Activated CD4-positive, alpha-beta T cell treated with anti-CD3 and anti-CD28 coated beads, Interleukin-2, amount 10 ng/mL, durations not matched to agents 7 days and 5 days (primary cell): ENCODE results near the gene CLTRN. TPM values are rescaled to one million over a fixed set of nuclear protein-coding genes. Genes with fewer than 3 reads are reported as not detected.

Source experiments
- CTCF ChIA-PET: fragments of 350-600 bp; sonication (Branson Sonifier 250); formaldehyde crosslinking; loops from one replicate; lab custom pipeline; 2021; ENCODE audit warnings: antibody characterized with exemption; lab: Charles Lee
- POLR2A ChIA-PET: fragments of 350-600 bp; sonication (Branson Sonifier 250); formaldehyde crosslinking; loops from one replicate; lab custom pipeline; 2021; ENCODE audit warnings: antibody characterized with exemption; lab: Charles Lee
- DNase-seq: peaks from one replicate; pipeline ENCODE4 v3.0.0-alpha.2; 2020
- H3K27ac Mint-ChIP-seq: one replicate; pipeline ENCODE4 v1.8.0; 2021; ENCODE audit warnings: mild to moderate bottlenecking, moderate library complexity, mixed read lengths
- H3K27me3 Mint-ChIP-seq: one replicate; pipeline ENCODE4 v1.8.0; 2021; ENCODE audit warnings: mixed read lengths
- H3K36me3 Mint-ChIP-seq: one replicate; pipeline ENCODE4 v1.8.0; 2021; ENCODE audit warnings: low read depth, mixed read lengths
- H3K4me1 Mint-ChIP-seq: one replicate; pipeline ENCODE4 v1.8.0; 2021; ENCODE audit warnings: mixed read lengths
- H3K4me3 Mint-ChIP-seq: one replicate; pipeline ENCODE4 v1.8.0; 2021; ENCODE audit warnings: mild to moderate bottlenecking, moderate library complexity, mixed read lengths
- H3K9me3 Mint-ChIP-seq: one replicate; pipeline ENCODE4 v1.8.0; 2021; ENCODE audit warnings: mixed read lengths
- total RNA-seq, 2 experiments: library from RNA; stranded (reverse); gene quantifications; one replicate each; pipeline ENCODE4 v1.2.3, GENCODE V29; 2021

Gene CLTRN
- total RNA-seq, 2 experiments from 2014 or later = 0.17 to 0.21 TPM

- DNase-seq = no peak
- CTCF ChIA-PET = no interaction called here
- H3K36me3 Mint-ChIP-seq = no peaks in the 10 kb centered on the region
- no peak overlapping the region for H3K4me3 Mint-ChIP-seq
- no peaks in the 10 kb centered on the region for H3K9me3 Mint-ChIP-seq
- peaks cover 2% of the 10 kb centered on the region for H3K27me3 Mint-ChIP-seq
- H3K4me1 Mint-ChIP-seq = peaks cover 6% of the 10 kb centered on the region
- H3K27ac Mint-ChIP-seq = no peak overlapping the region
- POLR2A ChIA-PET = no interaction called here
These were observed 20.6 kb downstream of the CLTRN start for GRCh38 chrX:15643786-15644559.

GRCh38 chrX:15631637-15632036, 33.0 kb downstream of the CLTRN start:
- H3K9me3 Mint-ChIP-seq = no peaks in the 10 kb centered on the region
- peaks cover 5% of the 10 kb centered on the region for H3K27me3 Mint-ChIP-seq
- ChIA-PET CTCF (interaction anchor here (0.5 kb wide), 1 partner anchor 17 kb away, joined by 3 read pairs; no protein-coding TSS in a partner anchor), POLR2A (no interaction called here)
- H3K4me1 Mint-ChIP-seq = no peaks in the 10 kb centered on the region
- H3K36me3 Mint-ChIP-seq = no peaks in the 10 kb centered on the region
- H3K4me3 Mint-ChIP-seq = no peak overlapping the region
- no peak overlapping the region for H3K27ac Mint-ChIP-seq
- no peak for DNase-seq

GRCh38 chrX:15623054-15623453, 41.6 kb downstream of the CLTRN start:
- no peak overlapping the region for H3K27ac Mint-ChIP-seq
- H3K9me3 Mint-ChIP-seq = no peaks in the 10 kb centered on the region
- ChIA-PET POLR2A (no interaction called here), CTCF (no interaction called here)
- H3K27me3 Mint-ChIP-seq = peaks cover 4% of the 10 kb centered on the region
- no peaks in the 10 kb centered on the region for H3K4me1 Mint-ChIP-seq
- no peaks in the 10 kb centered on the region for H3K36me3 Mint-ChIP-seq
- DNase-seq = no peak
- H3K4me3 Mint-ChIP-seq = no peak overlapping the region

GRCh38 chrX:15619053-15619755, 45.4 kb downstream of the CLTRN start:
- no peak for DNase-seq
- Mint-ChIP-seq H3K36me3 (no peaks in the 10 kb centered on the region), H3K27me3 (peaks cover 4% of the 10 kb centered on the region), H3K4me1 (no peaks in the 10 kb centered on the region), H3K9me3 (no peaks in the 10 kb centered on the region), H3K27ac (no peak overlapping the region), H3K4me3 (no peak overlapping the region)
- CTCF ChIA-PET = no interaction called here
- POLR2A ChIA-PET = no interaction called here

- peaks cover 6% of the 10 kb centered on the region for H3K27me3 Mint-ChIP-seq
- ChIA-PET CTCF (no interaction called here), POLR2A (no interaction called here)
- H3K4me3 Mint-ChIP-seq = no peak overlapping the region
- H3K36me3 Mint-ChIP-seq = no peaks in the 10 kb centered on the region
- no peaks in the 10 kb centered on the region for H3K9me3 Mint-ChIP-seq
- no peaks in the 10 kb centered on the region for H3K4me1 Mint-ChIP-seq
- DNase-seq = no peak
- no peak overlapping the region for H3K27ac Mint-ChIP-seq
These were observed 47.5 kb downstream of the CLTRN start for GRCh38 chrX:15617111-15617510.

- Mint-ChIP-seq H3K4me1 (no peaks in the 10 kb centered on the region), H3K36me3 (no peaks in the 10 kb centered on the region), H3K27me3 (peaks cover 6% of the 10 kb centered on the region), H3K9me3 (no peaks in the 10 kb centered on the region), H3K27ac (no peak overlapping the region), H3K4me3 (no peak overlapping the region)
- CTCF ChIA-PET = no interaction called here
- DNase-seq = no peak
- POLR2A ChIA-PET = no interaction called here
These were observed 48.1 kb downstream of the CLTRN start for GRCh38 chrX:15616531-15616930.

- H3K4me1 Mint-ChIP-seq = no peaks in the 10 kb centered on the region
- CTCF ChIA-PET = no interaction called here
- no peak overlapping the region for H3K27ac Mint-ChIP-seq
- H3K27me3 Mint-ChIP-seq = peaks cover 2% of the 10 kb centered on the region
- no peaks in the 10 kb centered on the region for H3K36me3 Mint-ChIP-seq
- no peak for DNase-seq
- H3K4me3 Mint-ChIP-seq = no peak overlapping the region
- no peaks in the 10 kb centered on the region for H3K9me3 Mint-ChIP-seq
- POLR2A ChIA-PET = no interaction called here
These were observed 57.5 kb downstream of the CLTRN start for GRCh38 chrX:15607067-15607466.

- no peak for DNase-seq
- Mint-ChIP-seq H3K36me3 (no peaks in the 10 kb centered on the region), H3K27ac (no peak overlapping the region), H3K4me3 (no peak overlapping the region), H3K9me3 (no peaks in the 10 kb centered on the region), H3K4me1 (no peaks in the 10 kb centered on the region), H3K27me3 (peaks cover 2% of the 10 kb centered on the region)
- CTCF ChIA-PET = no interaction called here
- POLR2A ChIA-PET = no interaction called here
These were observed 58.5 kb downstream of the CLTRN start for GRCh38 chrX:15606136-15606535.

- Mint-ChIP-seq H3K9me3 (no peaks in the 10 kb centered on the region), H3K27me3 (peaks cover 3% of the 10 kb centered on the region), H3K4me3 (no peak overlapping the region), H3K27ac (no peak overlapping the region), H3K36me3 (no peaks in the 10 kb centered on the region), H3K4me1 (no peaks in the 10 kb centered on the region)
- no peak for DNase-seq
- CTCF ChIA-PET = no interaction called here
- POLR2A ChIA-PET = no interaction called here
These were observed 59.4 kb downstream of the CLTRN start for GRCh38 chrX:15605226-15605625.

- ChIA-PET POLR2A (no interaction called here), CTCF (no interaction called here)
- H3K27ac Mint-ChIP-seq = no peak overlapping the region
- H3K9me3 Mint-ChIP-seq = no peaks in the 10 kb centered on the region
- H3K36me3 Mint-ChIP-seq = no peaks in the 10 kb centered on the region
- H3K4me3 Mint-ChIP-seq = no peak overlapping the region
- no peak for DNase-seq
- H3K27me3 Mint-ChIP-seq = peaks cover 2% of the 10 kb centered on the region
- no peaks in the 10 kb centered on the region for H3K4me1 Mint-ChIP-seq
These were observed 61.8 kb downstream of the CLTRN start for GRCh38 chrX:15602761-15603160.

- ChIA-PET CTCF (interaction anchor here (1.2 kb wide), 1 partner anchor 11 kb away, joined by 3 read pairs; no protein-coding TSS in a partner anchor), POLR2A (no interaction called here)
- Mint-ChIP-seq H3K27me3 (peaks cover 2% of the 10 kb centered on the region), H3K36me3 (no peaks in the 10 kb centered on the region), H3K4me1 (no peaks in the 10 kb centered on the region), H3K9me3 (no peaks in the 10 kb centered on the region), H3K4me3 (no peak overlapping the region), H3K27ac (no peak overlapping the region)
- DNase-seq = no peak
These were observed 62.7 kb downstream of the CLTRN start for GRCh38 chrX:15601932-15602331.

GRCh38 chrX:15600745-15601144, 63.9 kb downstream of the CLTRN start, which contains the start of gene ACE2:
Gene ACE2 (minus strand): TSS chrX:15600960. CDS start chrX:15600911, 49 bp downstream.
- Mint-ChIP-seq H3K4me3 (no peak within 1 kb of the TSS), H3K27ac (no peak within 1 kb of the TSS), H3K9me3 (no peaks in the 10 kb centered on the region), H3K4me1 (no peaks in the 10 kb centered on the region), H3K36me3 (no peaks in the 10 kb centered on the region), H3K27me3 (peaks cover 2% of the 10 kb centered on the region)
- no peak for DNase-seq
- POLR2A ChIA-PET = no interaction called here
- CTCF ChIA-PET = interaction anchor here (1.2 kb wide), 1 partner anchor 13 kb away, joined by 3 read pairs; no protein-coding TSS in a partner anchor

- no peak for DNase-seq
- no peaks in the 10 kb centered on the region for H3K36me3 Mint-ChIP-seq
- POLR2A ChIA-PET = no interaction called here
- no peaks in the 10 kb centered on the region for H3K9me3 Mint-ChIP-seq
- no peaks in the 10 kb centered on the region for H3K4me1 Mint-ChIP-seq
- CTCF ChIA-PET = interaction anchor here (0.5 kb wide), 1 partner anchor 1534 kb away, joined by 3 read pairs; no protein-coding TSS in a partner anchor
- H3K4me3 Mint-ChIP-seq = no peak overlapping the region
- H3K27ac Mint-ChIP-seq = no peak overlapping the region
- peaks cover 2% of the 10 kb centered on the region for H3K27me3 Mint-ChIP-seq
These were observed 64.6 kb downstream of the CLTRN start for GRCh38 chrX:15600049-15600448.
